A673 (cell line): ENCODE data around the gene USP12.

Experiments
- CTCF ChIP-seq: fragments of 300-800, 200-600 bp; sonication (generic); conservative IDR thresholded peaks from 2 replicates; pipeline ENCODE4 v1.5.1; 2017; ENCODE audit warnings: low read depth, mild to moderate bottlenecking, antibody characterized with exemption, low read length, moderate library complexity, mixed read lengths
- EZH2 ChIP-seq: fragments of 200-600 bp; sonication (generic); IDR thresholded peaks from 2 replicates; pipeline ENCODE4 v1.6.1; 2017; ENCODE audit warnings: borderline replicate concordance, low read depth, mild to moderate bottlenecking, mixed read lengths, antibody characterized with exemption, low read length; ENCODE audit not compliant: poor library complexity, severe bottlenecking

DNA sequence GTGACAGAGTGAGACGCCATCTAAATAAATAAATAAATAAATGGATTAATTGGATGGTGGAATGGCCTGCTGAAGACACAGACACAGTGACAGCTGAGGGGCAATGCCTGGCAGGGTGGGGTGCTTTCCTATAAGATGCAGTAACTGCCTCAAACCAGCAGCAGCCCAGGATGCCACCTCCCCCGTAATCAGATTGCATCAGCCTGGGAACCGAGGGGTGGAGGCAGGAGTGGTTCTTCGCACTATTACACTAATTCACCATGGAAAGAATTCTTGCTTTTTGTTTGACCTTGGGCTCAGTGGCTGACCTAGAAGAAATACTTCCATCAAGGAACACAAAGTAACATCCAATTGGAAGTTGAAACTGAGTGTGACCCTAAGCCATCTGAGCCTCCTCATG, 31.6 kb upstream of the USP12 start:
- TF ChIP-seq CTCF (no peak), EZH2 (no peak)
